Adipocyte (in vitro differentiated cells): ENCODE results near the gene CUBN.

Experiments
- DNase-seq: peaks from one replicate; pipeline ENCODE4 v3.0.0-alpha.2; 2015; ENCODE audit warnings: low read depth
- H3K27me3 ChIP-seq: replicated peaks from 2 replicates; pipeline ENCODE4 v1.7.0; 2013; ENCODE audit warnings: mild to moderate bottlenecking, low read length, moderate library complexity; ENCODE audit not compliant: control insufficient read depth, insufficient read depth
- H3K36me3 ChIP-seq: 2 replicates; pipeline ENCODE4 v1.7.0; 2013; ENCODE audit warnings: low read length, mild to moderate bottlenecking, moderate library complexity; ENCODE audit not compliant: control insufficient read depth, insufficient read depth, severe bottlenecking
- H3K4me1 ChIP-seq: 2 replicates; pipeline ENCODE4 v1.7.0; 2013; ENCODE audit warnings: mild to moderate bottlenecking, low read length, moderate library complexity; ENCODE audit not compliant: control insufficient read depth, insufficient read depth
- H3K4me3 ChIP-seq: 2 replicates; pipeline ENCODE4 v1.7.0; 2013; ENCODE audit warnings: mild to moderate bottlenecking, low read length, moderate library complexity
- H3K9ac ChIP-seq: 2 replicates; pipeline ENCODE4 v1.7.0; 2013; ENCODE audit warnings: mild to moderate bottlenecking, low read length, moderate library complexity
- H3K9me3 ChIP-seq: 2 replicates; pipeline ENCODE4 v1.7.0; 2013; ENCODE audit warnings: mild to moderate bottlenecking, low read length, moderate library complexity; ENCODE audit not compliant: control insufficient read depth

Gene CUBN

GRCh38 chr10:16820421-16820820 lies 309.2 kb downstream of the CUBN start:
- no peak overlapping the region for H3K9ac ChIP-seq
- no peaks in the 10 kb centered on the region for H3K27me3 ChIP-seq
- H3K4me1 ChIP-seq, result peaks cover 22% of the 10 kb centered on the region
- peaks cover 12% of the 10 kb centered on the region for H3K9me3 ChIP-seq
- H3K36me3 ChIP-seq, result no peaks in the 10 kb centered on the region
- DNase-seq, result no peak
- no peak overlapping the region for H3K4me3 ChIP-seq

- H3K9ac ChIP-seq, result no peak overlapping the region
- H3K36me3 ChIP-seq, result no peaks in the 10 kb centered on the region
- no peaks in the 10 kb centered on the region for H3K27me3 ChIP-seq
- no peak for DNase-seq
- H3K4me3 ChIP-seq, result no peak overlapping the region
- H3K4me1 ChIP-seq, result peaks cover 26% of the 10 kb centered on the region
- peaks cover 12% of the 10 kb centered on the region for H3K9me3 ChIP-seq
These were observed 309.6 kb downstream of the CUBN start for GRCh38 chr10:16820018-16820417.

GRCh38 chr10:16819436-16819835 lies 310.2 kb downstream of the CUBN start:
- Histone ChIP-seq H3K4me3 (no peak overlapping the region), H3K9me3 (peaks cover 12% of the 10 kb centered on the region), H3K27me3 (no peaks in the 10 kb centered on the region), H3K36me3 (no peaks in the 10 kb centered on the region), H3K4me1 (peaks cover 32% of the 10 kb centered on the region), H3K9ac (no peak overlapping the region)
- DNase-seq, result no peak

GRCh38 chr10:16819026-16819425 lies 310.6 kb downstream of the CUBN start:
- no peak for DNase-seq
- H3K27me3 ChIP-seq, result no peaks in the 10 kb centered on the region

DNA sequence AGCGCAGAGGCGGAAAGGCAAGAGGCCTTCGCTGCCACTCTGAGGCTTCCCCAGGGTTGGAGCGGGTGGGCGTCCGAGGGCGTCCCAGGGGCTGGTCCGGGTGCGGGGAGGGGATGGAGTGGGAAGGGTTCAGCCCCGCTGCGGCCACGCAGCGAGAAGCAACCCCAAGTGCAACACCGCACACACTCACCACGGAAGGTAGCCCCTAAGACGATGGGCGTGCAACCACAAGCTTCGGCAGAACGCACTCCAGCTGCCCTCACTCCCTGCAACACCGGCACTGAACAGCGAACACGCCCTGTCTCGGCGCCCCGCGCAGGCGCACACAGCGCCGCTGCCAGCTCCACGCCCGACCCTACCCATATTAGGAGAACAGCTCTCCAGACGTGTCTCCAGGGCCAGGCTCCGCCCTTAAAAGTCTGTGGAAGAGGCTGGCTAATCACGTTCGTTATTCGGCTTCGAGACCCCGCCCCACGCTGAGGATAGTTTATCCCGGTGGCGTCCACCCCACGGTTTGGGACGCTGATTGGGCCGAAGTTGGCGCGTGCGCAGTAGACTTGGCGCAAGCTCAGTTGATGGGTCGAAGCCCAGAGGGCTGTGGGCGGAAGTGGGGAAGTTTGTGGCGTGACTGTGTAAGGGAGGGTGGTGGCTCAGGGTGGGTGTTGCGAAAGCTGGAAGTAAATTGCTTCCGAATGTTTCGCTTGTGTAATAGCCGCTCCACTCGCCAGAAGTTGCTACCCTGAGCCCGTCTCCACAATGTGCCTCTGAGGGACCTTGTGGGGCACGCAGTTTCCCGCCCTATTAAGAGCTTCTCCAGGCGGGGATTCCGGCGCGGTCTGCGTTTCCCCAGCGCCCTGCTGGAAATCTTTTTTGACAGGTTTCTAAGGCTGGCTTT lies 312.2 kb downstream of the CUBN start, which contains the start of gene RSU1:
Gene RSU1 (minus strand): TSS at position 300 of the 895 bp plus-strand sequence. CDS start 343 bp downstream, outside the sequence.
- peaks cover 6% of the 10 kb centered on the region for H3K9me3 ChIP-seq
- peaks cover 44% of the 10 kb centered on the region for H3K4me1 ChIP-seq
- no peaks in the 10 kb centered on the region for H3K27me3 ChIP-seq
- peak within 1 kb of the TSS; percentile 94 for H3K9ac ChIP-seq
- H3K36me3 ChIP-seq, result no peaks in the 10 kb centered on the region
- H3K4me3 ChIP-seq, result peak within 1 kb of the TSS; percentile 86
- DNase-seq, result peak; percentile 100

More at GRCh38 chr10:16819026-16819425, 310.6 kb downstream of the CUBN start:
- no peaks in the 10 kb centered on the region for H3K36me3 ChIP-seq
- no peak overlapping the region for H3K4me3 ChIP-seq
- H3K9ac ChIP-seq, result no peak overlapping the region
- peaks cover 35% of the 10 kb centered on the region for H3K4me1 ChIP-seq
- H3K9me3 ChIP-seq, result peaks cover 12% of the 10 kb centered on the region

- Histone ChIP-seq H3K27me3 (no peaks in the 10 kb centered on the region), H3K9me3 (peaks cover under 1% of the 10 kb centered on the region), H3K4me3 (peak overlapping the region; percentile 86), H3K4me1 (peaks cover 44% of the 10 kb centered on the region), H3K36me3 (no peaks in the 10 kb centered on the region), H3K9ac (peak overlapping the region; percentile 94)
- DNase-seq, result no peak
These were observed 312.8 kb downstream of the CUBN start for GRCh38 chr10:16816830-16817124.

DNA sequence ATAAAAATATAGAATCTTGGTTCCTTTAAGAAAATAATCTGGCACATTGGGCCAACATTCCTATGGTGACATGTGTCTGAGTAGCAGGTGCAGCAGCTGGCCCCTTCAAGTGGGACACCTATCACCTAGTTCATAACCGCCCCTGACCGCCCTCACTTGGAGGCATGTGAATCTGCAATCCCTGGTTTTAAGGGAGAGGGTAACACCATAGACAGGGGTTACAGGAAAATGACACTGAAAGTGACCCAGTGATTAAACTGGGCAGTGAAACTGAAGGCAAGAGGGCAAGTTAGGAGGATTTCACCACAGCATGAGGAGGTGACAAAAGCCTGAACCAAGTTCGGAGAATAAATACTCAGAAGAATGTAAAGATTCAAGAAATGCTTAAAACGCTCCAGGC lies 313.4 kb downstream of the CUBN start:
- H3K4me3 ChIP-seq, result peak overlapping the region; percentile 86

DNA sequence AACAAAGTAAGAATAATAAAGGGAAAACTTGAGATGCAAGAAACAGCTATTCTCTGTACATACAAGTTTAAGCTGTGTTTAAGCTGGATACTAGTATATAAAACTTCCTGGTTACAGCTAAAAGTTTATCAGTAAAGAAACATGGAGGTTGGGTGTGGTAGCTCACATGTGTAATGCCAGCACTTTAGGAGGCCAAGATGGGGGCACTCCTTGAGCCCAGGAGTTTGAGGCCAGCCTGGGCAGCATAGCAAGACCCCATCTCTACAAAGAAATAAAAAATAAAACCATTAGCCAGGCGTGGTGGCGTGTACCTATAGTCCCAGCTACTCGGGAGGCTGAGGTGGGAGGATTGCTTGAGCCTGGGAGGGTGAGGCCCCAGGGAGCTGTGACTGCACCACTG lies 315.6 kb downstream of the CUBN start:
- Histone ChIP-seq H3K27me3 (no peaks in the 10 kb centered on the region), H3K9ac (no peak overlapping the region), H3K36me3 (peaks cover 4% of the 10 kb centered on the region), H3K4me3 (no peak overlapping the region), H3K4me1 (peaks cover 42% of the 10 kb centered on the region), H3K9me3 (no peaks in the 10 kb centered on the region)
- no peak for DNase-seq

More for the DNA sequence above, 313.4 kb downstream of the CUBN start:
- DNase-seq, result peak; percentile 38
- Histone ChIP-seq H3K36me3 (no peaks in the 10 kb centered on the region), H3K27me3 (no peaks in the 10 kb centered on the region), H3K4me1 (peaks cover 44% of the 10 kb centered on the region), H3K9me3 (no peaks in the 10 kb centered on the region), H3K9ac (peak overlapping the region; percentile 94)

- Histone ChIP-seq H3K4me3 (no peak overlapping the region), H3K4me1 (peaks cover 32% of the 10 kb centered on the region), H3K27me3 (no peaks in the 10 kb centered on the region), H3K36me3 (peaks cover 4% of the 10 kb centered on the region), H3K9me3 (no peaks in the 10 kb centered on the region), H3K9ac (no peak overlapping the region)
- DNase-seq, result no peak
These were observed 316.9 kb downstream of the CUBN start for GRCh38 chr10:16812676-16813075.

DNA sequence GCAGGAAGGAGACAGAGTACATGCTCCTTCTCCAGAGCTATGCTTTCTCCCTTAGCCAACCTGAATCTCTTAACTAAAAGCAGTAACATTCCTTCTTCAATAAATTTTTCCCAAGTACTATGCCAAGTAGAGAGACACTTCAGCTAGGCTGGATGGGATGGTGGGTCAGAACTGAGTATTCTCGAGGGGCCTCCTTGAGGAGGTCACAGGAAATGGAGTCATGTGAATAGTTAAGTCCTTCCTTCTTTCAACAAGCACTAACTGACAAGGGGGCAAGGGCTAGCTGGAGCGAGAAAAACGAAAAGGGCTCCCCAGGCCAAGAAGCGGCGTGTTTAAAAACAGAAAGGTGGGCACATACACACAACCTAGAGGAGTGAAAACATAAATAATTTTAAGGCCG lies 317.8 kb downstream of the CUBN start:
- Histone ChIP-seq H3K9me3 (no peaks in the 10 kb centered on the region), H3K4me1 (peaks cover 32% of the 10 kb centered on the region), H3K27me3 (no peaks in the 10 kb centered on the region), H3K36me3 (peaks cover 12% of the 10 kb centered on the region), H3K9ac (no peak overlapping the region), H3K4me3 (no peak overlapping the region)
- no peak for DNase-seq

DNA sequence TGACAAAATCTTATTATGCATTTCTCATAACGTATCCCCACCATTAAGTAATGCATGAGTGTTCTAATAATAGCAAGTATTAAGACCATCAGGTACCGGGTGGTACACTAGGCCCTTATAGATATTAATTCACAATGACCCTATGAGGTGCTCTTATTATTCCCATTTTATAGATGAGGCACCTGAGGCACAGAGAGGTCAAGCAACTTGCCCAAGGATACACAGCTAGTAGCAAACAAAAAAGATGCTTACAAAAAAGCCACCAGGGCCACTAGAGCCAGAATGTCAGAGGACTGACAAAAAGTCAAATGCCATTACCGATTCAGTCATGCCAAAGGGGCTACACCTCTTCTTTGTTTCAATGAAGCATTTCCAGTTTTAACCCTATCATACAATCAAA lies 318.3 kb downstream of the CUBN start:
- DNase-seq, result no peak
- peaks cover 13% of the 10 kb centered on the region for H3K36me3 ChIP-seq
- peaks cover 30% of the 10 kb centered on the region for H3K4me1 ChIP-seq
- no peaks in the 10 kb centered on the region for H3K27me3 ChIP-seq
- H3K9ac ChIP-seq, result no peak overlapping the region
- no peaks in the 10 kb centered on the region for H3K9me3 ChIP-seq
- no peak overlapping the region for H3K4me3 ChIP-seq
